DND-41 (cell line): ENCODE results near the gene RBFA.

Source experiments
- ATAC-seq: fragments of 200-7000 bp; cut with Tn5 transposase; 3 replicates; pipeline ENCODE4 v1.9.1; 2021; ENCODE audit warnings: low read depth; ENCODE audit not compliant: insufficient read depth
- DNase-seq: peaks from one replicate; pipeline ENCODE4 v3.0.0-alpha.2; 2020
- H2AFZ ChIP-seq: 2 replicates; pipeline ENCODE4 v1.6.0; 2012; ENCODE audit warnings: low read depth, low read length
- H3K27ac ChIP-seq: 2 replicates; pipeline ENCODE4 v1.5.1; 2012; ENCODE audit warnings: low read length, inconsistent platforms
- H3K27me3 ChIP-seq: fragments of 200-600 bp; sonication (generic); 2 replicates; pipeline ENCODE4 v1.6.0; 2012; ENCODE audit warnings: low read length, mild to moderate bottlenecking, inconsistent platforms; ENCODE audit not compliant: insufficient read depth, poor library complexity
- H3K36me3 ChIP-seq: 2 replicates; pipeline ENCODE4 v1.5.1; 2012; ENCODE audit warnings: low read length, inconsistent platforms; ENCODE audit not compliant: insufficient read depth
- H3K4me1 ChIP-seq: 2 replicates; pipeline ENCODE4 v1.5.1; 2012; ENCODE audit warnings: mild to moderate bottlenecking, low read length; ENCODE audit not compliant: insufficient read depth
- H3K4me2 ChIP-seq: 2 replicates; pipeline ENCODE4 v1.6.0; 2012; ENCODE audit warnings: mild to moderate bottlenecking, moderate library complexity, low read length, inconsistent platforms; ENCODE audit not compliant: insufficient read depth
- H3K4me3 ChIP-seq, 2 experiments: fragments of 200-600 bp in 1 of 2; shearing (Covaris generic) in 1 of 2; 2 replicates each; pipeline ENCODE4 v1.5.1; 2012 to 2016; ENCODE audit warnings: inconsistent platforms in 2 of 2, low read length in 2 of 2, mild to moderate bottlenecking in 2 of 2, low read depth in 1 of 2, moderate library complexity in 1 of 2
- H3K79me2 ChIP-seq: 2 replicates; pipeline ENCODE4 v1.6.0; 2012; ENCODE audit warnings: low read length, inconsistent platforms; ENCODE audit not compliant: insufficient read depth
- H3K9ac ChIP-seq: 2 replicates; pipeline ENCODE4 v1.6.0; 2012; ENCODE audit warnings: low read depth, mild to moderate bottlenecking, inconsistent platforms, low read length, moderate library complexity
- H3K9me3 ChIP-seq: 2 replicates; pipeline ENCODE4 v1.5.1; 2012; ENCODE audit warnings: low read length, moderate library complexity, mild to moderate bottlenecking, inconsistent platforms; ENCODE audit not compliant: insufficient read depth, severe bottlenecking
- H4K20me1 ChIP-seq: 2 replicates; pipeline ENCODE4 v1.6.0; 2012; ENCODE audit warnings: low read length; ENCODE audit not compliant: insufficient read depth
- CTCF ChIP-seq: IDR thresholded peaks from 2 replicates; pipeline ENCODE4 v1.5.1; 2012; ENCODE audit warnings: borderline replicate concordance, low read length, moderate library complexity, mild to moderate bottlenecking; ENCODE audit not compliant: poor library complexity, severe bottlenecking; ENCODE audit errors: extremely low read depth
- EZH2 ChIP-seq: IDR thresholded peaks from 3 replicates; pipeline ENCODE4 v1.6.1; 2012; ENCODE audit warnings: borderline replicate concordance, low read depth, mild to moderate bottlenecking, moderate library complexity, low read length, inconsistent platforms; ENCODE audit not compliant: severe bottlenecking

Gene RBFA

GRCh38 chr18:79987566-79987965 lies 46.7 kb upstream of the RBFA start:
- Histone ChIP-seq H3K27ac (peak overlapping the region; percentile 94), H3K4me2 (peak overlapping the region; percentile 84), H3K27me3 (no peaks in the 10 kb centered on the region), H3K9me3 (no peaks in the 10 kb centered on the region), H3K4me3 (peak overlapping the region; percentile 90 to 98), H3K4me1 (peaks cover 54% of the 10 kb centered on the region), H4K20me1 (peaks cover 52% of the 10 kb centered on the region), H3K79me2 (peaks cover 69% of the 10 kb centered on the region), H2AFZ (peak overlapping the region; percentile 97), H3K36me3 (peaks cover 38% of the 10 kb centered on the region), H3K9ac (peak overlapping the region; percentile 94)
- TF ChIP-seq EZH2, result no peak
- no peak for TF ChIP-seq CTCF
- DNase-seq (no peak), ATAC-seq (no peak)

GRCh38 chr18:79988071-79988450 lies 46.2 kb upstream of the RBFA start:
- H3K9me3 ChIP-seq, result no peaks in the 10 kb centered on the region
- ATAC-seq, result peak; percentile 77
- H3K4me1 ChIP-seq, result peaks cover 50% of the 10 kb centered on the region
- peak overlapping the region; percentile 97 for H2AFZ ChIP-seq
- H3K36me3 ChIP-seq, result peaks cover 36% of the 10 kb centered on the region
- peaks cover 47% of the 10 kb centered on the region for H4K20me1 ChIP-seq
- H3K4me3 ChIP-seq, result peak overlapping the region; percentile 90 to 98
- peak overlapping the region; percentile 84 for H3K4me2 ChIP-seq
- H3K9ac ChIP-seq, result peak overlapping the region; percentile 94
- TF ChIP-seq CTCF, result peak; percentile 62
- TF ChIP-seq EZH2, result no peak
- peak; percentile 69 for DNase-seq
- H3K79me2 ChIP-seq, result peaks cover 64% of the 10 kb centered on the region
- no peaks in the 10 kb centered on the region for H3K27me3 ChIP-seq
- peak overlapping the region; percentile 94 for H3K27ac ChIP-seq

GRCh38 chr18:79988451-79989194 lies 45.6 kb upstream of the RBFA start, which contains the start of gene TXNL4A:
Gene TXNL4A (minus strand): TSS chr18:79988563. CDS start chr18:79988392, 171 bp downstream.
- Histone ChIP-seq H3K79me2 (peaks cover 59% of the 10 kb centered on the region), H3K9ac (peak within 1 kb of the TSS; percentile 94), H3K4me1 (peaks cover 46% of the 10 kb centered on the region), H2AFZ (peak within 1 kb of the TSS; percentile 97), H3K27me3 (no peaks in the 10 kb centered on the region), H3K4me2 (peak within 1 kb of the TSS; percentile 84), H3K27ac (peak within 1 kb of the TSS; percentile 94), H3K9me3 (no peaks in the 10 kb centered on the region), H3K4me3 (peak within 1 kb of the TSS; percentile 90 to 98), H4K20me1 (peaks cover 41% of the 10 kb centered on the region), H3K36me3 (peaks cover 35% of the 10 kb centered on the region)
- no peak for TF ChIP-seq CTCF
- no peak for TF ChIP-seq EZH2
- ATAC-seq, result peak; percentile 93
- DNase-seq, result peak; percentile 87
